HG03378 (cell line): ENCODE results near the gene DLX1.

Experiments
- ATAC-seq: cut with Tn5 transposase; IDR thresholded peaks from one replicate; pipeline ENCODE4 v1.9.1; 2021; ENCODE audit warnings: mild to moderate bottlenecking, moderate library complexity; ENCODE audit not compliant: unreplicated experiment

Gene DLX1

DNA sequence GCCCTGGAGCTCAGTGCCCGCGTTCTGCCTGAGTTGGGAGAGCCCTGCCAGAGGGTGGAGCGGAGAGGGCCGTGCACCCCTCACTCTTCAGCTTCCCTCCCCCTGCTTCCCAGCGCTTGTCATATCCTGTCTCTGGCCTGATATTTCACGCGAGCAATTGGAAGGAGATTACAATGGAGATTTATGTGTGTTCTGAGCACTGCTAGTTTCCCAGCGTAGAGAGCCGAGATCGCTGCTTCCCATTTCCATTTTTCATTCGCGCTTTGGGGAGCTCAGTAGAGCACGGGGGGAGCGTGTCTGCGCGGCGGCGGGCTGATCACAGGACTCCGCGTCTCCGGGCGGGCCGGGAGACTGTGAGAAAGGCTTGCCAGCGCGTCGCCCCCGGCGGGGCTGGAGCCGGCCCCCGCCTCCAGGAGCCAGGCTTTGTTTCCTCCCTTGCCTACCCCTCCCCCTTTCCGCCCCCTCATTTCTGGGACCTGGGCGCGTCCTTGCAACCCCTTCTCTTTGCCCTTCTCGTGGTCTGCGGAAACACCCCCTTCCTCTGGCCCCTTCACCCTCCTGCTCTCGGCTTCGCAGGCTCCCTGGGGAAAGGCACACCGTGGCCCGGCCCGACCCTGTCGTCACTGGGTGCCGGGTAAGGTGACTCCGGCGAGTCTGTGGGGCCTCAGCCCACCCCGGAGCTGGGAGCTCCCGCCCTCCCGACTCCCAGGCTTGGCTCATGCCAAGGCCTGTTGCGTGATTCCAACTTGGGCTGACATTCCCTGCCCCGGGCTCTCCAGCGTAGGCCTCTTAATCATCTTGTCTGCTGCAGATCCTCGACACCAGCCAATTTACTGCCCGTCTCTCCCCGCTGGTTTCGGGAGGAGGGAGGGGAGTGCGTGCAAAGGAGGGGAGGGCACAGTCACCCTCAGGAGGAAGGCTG lies 11.6 kb downstream of the DLX1 start:
- no peak for ATAC-seq

DNA sequence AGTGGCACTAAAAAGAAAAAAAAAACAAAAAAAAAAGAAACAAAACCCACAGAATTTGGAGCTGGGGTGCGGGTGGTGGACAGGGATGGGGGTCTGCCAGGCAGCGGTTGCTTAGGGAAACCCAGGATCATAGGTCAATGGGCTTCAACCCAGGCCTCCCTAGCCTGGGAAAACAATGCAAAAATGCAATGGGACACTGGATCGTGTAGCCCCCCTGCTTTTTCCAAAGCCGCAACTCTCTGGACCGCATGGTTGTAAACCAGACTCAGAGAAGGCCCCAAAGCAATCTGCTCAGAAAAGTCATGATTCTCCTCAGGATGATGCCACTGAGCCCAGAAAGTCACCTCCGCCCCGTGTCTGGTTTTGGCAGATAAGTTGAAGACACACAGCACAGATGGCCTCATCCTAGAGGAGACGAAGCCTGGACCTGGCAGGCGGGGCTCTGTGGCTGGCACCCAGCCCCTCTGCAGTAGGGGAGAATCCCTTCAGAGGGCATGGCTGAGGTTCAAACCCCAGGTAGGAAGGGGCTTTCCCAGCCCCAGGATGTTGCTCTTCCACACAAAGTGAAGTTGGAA lies 12.3 kb downstream of the DLX1 start:
- ATAC-seq, result no peak

DNA sequence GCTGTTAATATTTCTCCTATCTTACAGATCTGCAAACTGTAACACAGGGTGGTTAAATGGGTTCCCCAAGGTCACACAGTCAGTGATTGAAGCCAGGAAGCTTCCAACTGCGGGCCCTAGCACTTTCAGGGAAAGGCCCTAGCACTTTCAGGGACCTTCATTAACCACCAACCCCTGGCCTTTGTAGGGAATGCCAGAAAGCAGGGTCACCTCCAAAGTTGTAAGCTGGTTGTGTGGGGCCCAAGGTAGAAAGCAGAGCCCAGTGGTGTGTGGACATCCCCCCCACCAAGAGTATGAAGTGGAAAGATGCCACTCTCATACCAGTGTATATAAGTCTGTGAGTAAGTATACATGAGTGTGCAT lies 13.0 kb downstream of the DLX1 start:
- ATAC-seq, result no peak

DNA sequence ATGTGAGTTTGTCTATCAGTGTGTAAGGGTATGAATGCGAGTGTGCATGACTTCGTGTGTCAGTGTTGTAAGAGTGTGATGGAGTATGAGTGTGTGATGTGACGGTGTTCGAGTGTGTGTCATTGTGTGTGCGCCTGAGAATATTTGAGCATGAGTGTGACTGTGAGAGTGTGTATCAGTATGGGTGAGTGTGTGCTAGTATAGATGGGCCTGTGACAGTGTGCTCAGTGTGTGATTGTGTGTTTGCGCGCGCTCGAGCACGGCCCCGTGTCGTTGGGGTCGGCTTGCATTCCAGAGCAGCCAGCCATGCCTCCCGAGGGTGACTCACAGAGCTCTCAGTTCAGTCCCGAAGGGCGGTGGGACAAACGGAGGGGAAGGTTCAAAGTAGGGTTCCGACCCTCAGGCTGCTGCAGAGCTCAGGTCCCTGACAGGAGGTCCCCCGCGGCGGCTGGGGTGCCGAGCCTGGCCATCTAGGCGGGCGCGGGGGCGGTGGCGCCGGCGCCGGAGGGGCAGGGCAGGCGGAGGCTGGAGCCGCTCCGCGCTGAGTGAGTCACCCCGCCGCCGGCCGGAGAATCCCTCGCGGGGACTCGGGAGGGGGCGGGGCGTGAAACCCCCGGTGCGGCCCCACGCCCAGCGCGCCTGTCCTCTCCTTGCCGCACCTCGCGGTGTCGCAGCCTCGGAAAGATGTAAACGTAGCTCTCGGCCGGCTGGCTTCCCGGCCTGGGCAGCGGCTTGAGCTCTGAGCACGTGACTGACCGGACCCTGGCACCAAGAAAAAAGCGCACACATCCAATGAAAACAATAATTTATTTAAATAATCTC lies 13.6 kb downstream of the DLX1 start:
- no peak for ATAC-seq

DNA sequence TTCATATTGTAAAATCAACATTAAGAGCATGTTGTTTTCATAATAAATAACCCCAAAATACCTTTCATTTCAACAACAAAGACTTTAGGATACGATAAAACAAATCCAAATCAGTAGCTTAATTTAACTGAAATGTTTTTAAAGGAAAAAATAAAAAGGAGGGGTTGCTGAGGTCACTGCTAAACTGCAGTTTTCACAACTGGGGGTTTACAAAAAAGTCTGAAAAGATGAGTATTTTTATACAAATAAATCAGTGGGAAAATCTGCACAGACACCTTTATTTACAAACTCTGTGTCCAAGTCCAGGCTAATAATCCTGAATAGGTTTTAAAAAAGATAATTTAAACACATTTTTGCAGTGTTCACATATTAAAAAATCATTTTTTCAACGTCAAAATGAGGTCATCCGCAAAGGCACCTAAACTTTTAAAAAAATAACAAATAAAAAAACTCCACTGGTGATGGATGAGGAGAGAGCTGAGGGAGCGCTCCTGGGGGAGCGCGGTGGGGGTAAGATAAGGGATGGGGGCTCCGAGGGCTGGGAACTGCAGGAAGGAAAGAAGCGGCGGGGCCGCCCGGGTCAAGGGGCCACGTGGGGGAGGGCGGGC lies 14.3 kb downstream of the DLX1 start:
- ATAC-seq, result no peak

DNA sequence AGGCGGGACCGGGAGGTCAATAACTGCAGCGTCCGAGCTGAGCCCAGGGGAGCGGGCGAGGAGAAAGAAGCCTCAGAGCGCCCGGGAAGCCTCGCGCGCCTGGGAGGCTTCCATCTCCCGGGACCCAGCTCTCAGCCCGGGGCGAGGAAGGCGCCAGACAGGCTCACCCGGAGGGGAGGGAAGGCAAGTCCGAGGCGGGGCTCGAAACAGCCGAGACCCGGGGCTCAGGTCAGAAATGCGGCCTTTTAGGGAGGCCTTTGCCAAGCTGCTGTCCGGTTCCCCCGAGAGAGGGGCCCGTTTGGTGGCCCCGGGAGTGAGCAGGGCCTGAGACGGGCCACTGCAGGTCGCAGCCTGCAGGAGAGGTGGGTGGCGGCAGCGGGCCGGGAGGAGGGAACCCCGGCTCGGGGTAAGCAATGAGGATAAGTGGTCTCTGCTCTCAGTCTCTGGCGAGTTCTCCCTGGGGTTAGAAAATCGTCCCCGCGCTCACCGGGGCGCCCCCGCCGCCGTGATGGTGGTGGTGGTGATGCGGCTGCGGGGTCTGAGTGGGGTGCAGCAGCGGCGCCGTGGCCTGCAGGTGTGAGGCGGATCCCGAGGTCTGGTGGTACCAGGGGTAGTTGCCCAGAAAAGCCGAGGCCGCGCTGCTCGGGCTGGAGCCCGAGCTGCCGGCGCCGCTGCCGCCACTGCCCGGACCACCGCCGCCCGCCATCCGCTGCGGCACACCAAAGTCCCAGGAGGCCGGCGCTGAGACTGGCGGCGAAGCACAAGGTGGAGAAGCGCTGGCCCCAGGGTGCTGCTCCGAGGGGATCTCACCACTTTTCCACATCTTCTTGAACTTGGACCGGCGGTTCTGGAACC lies 15.0 kb downstream of the DLX1 start:
- ATAC-seq, result no peak

DNA sequence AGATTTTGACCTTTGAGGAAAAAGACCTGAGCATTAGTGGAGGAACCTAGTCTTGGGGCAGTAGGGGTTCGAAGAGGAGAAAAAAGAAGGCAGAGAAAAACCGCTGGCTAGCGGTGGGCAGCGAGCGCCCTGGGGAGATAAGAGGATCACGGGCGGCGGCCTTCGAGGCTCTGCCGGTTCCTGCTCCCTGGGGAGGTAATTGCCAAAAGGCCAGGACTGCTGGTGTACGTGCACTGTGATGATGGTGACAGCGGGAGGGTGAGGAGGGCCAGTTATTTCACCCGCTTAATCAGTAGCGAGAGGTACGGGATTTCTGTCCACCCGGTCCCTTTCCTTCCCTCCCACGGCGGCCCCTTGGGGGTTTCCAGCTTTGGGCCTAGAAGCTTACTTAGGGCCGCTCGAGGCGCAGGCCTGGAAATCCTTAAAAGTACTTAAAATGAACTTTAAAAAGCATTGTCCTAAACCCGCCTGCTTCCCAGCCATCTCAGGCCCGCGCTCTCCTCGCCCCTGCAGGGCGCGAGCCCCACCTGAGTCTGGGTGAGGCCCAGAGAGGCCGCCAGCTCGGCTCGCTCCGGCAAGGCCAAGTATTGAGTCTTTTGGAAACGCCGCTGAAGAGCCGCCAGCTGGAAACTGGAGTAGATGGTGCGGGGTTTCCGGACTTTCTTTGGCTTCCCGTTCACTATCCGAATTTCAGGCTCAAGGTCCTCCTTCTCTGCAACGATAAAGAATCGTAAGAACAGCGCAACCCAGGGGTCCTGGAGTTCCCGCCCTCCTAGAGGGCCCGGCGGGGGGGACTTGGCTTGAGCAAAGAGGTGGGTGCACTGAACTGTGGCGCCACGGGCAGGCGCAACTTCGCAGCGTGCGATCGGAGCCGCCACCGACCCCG lies 15.9 kb downstream of the DLX1 start:
- ATAC-seq, result no peak

DNA sequence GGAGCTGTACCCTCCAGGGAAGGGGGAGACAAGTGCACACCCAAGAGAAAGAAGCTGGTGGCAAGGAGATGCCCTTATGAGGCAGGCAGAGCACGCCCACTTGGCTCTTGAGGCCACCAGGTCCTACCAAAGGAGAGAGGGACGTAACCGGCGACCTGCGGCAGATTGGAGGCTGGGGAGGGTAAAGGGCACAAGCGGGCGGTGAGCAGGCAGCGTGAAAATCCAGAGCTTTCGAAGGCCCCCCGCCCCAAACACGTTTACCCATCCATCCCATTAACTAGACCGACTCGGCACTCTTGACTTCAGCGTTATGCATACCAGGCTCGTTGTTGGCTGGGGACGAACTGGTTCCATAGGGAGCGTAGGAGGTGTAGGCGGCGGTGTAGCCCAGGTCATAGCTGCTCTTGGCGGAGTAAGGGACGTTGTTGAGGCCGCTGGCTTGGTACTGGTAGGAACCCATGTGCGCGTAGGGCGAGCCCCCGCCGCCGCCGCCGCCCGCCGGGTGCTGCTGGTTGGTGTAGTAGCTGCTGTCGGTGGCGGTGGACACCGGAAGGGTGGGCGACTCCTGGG lies 16.6 kb downstream of the DLX1 start:
- ATAC-seq, result no peak

DNA sequence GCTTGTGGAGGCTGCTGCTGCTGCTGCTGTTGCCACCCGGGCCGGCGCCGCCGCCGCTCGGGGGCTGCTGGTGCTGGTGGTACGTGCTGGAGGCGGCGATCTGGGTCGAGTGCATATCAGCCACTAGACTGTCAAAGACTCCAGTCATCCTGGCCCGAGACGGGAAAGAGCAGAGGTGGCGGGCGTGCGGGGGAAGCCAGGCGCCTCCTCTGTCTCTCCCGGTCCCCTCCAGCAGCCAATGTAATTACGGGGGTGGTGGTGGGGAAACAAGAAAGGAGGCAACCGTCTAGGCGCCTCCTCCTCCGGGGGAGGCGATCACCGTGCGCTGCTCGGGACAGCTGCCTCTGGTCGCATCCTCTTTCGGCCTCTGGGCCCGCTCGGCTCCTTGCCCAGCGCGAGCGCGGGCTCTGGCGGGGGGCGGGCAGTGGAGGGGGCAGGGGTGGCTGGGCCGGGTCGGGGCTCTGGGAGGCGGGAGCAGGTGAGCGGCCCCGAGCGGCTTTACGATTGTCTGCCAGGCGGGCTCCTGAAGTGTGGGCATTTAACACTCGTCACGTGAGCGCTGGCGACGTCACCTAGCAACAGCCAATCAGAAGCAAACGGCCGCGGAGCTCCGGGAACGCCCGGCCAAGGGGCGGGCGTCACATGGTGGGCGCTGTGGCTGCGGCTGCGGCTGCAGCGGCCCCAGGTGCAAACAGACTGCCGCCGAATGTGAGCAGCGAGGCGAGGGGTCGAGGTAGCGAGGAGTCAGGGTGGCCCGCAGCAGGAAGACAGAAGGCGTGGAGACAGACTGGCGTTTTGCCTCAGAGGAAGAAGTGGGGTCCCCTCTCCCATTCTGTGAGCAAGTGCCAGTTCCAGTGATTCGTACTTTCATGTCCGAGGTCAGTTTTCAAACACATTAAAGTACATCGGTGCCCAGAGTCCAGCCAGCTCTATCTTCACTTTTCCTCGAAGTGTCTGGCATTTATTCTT lies 17.4 kb downstream of the DLX1 start, which contains the start of gene DLX2:
Gene DLX2, minus strand, starts transcription at position 510 of the 969 bp plus-strand sequence. Its CDS starts 362 bp downstream, at position 148.
- ATAC-seq, result peak; percentile 35

DNA sequence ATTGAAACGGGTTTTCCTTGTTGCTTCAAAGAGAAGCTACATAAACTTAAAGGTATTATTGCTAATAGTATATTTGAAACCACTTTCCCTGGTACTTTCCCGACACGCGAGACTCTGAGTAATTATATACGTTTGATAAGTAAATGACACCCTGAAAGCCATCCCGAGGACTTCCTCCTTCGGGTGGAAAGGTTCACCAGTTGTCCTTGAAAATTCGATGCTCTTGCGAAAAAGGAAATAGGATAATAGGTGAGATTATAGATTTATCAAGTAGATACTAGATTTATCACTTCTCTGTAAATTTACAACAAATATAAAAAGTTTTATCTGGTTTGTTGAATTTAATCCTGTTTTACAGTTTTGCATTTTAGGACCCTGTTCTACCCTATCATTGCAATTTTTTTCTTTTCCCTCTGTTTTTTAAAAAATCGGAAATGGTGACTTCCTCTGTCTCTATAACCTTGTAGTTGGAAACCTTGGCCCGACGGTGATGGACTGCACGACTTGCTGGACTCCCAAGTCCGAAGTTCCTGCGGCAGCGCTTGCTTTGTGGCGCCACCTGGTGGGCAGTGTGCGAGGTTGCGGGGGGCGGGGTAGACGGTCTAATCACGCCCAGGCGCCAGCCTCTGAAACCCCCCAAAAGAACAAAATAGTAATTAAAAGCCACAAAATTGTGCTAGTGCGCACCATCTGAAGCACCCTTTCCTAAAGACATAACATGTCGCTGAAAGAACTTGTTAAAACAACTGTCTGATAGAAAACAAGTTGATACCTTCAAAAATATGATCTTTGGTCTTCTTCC lies 18.4 kb downstream of the DLX1 start:
- ATAC-seq, result no peak

DNA sequence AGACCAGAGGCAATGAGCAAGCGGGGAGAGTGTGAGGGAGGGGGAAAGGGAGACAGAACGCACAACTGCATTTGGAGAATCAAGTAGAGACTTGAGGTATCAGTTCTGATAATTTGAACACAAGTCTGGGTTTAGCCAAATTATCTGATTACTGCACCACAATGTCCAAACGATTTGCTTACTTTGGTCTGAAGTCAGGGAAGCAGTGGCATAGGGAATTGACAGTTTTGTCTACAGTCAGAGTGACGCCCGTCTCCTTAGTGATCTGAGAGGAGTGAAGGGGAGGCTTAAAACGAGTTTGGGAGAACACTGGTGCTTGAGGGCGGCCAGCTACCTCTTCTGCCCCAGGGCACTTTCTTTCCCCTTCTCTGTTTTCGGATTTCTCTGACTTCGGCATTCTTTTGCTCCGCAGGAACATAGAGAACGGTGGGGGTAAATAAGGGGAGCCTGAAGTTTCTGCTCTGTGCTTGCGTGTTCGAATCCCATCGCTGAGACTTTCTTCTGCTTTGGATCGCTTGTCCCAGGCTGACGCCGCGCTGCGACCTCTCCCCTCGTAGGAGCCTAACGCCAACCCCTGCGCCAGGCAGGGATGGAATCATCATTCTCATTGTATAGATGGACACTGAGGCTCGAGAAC lies 20.3 kb downstream of the DLX1 start:
- ATAC-seq, result no peak

DNA sequence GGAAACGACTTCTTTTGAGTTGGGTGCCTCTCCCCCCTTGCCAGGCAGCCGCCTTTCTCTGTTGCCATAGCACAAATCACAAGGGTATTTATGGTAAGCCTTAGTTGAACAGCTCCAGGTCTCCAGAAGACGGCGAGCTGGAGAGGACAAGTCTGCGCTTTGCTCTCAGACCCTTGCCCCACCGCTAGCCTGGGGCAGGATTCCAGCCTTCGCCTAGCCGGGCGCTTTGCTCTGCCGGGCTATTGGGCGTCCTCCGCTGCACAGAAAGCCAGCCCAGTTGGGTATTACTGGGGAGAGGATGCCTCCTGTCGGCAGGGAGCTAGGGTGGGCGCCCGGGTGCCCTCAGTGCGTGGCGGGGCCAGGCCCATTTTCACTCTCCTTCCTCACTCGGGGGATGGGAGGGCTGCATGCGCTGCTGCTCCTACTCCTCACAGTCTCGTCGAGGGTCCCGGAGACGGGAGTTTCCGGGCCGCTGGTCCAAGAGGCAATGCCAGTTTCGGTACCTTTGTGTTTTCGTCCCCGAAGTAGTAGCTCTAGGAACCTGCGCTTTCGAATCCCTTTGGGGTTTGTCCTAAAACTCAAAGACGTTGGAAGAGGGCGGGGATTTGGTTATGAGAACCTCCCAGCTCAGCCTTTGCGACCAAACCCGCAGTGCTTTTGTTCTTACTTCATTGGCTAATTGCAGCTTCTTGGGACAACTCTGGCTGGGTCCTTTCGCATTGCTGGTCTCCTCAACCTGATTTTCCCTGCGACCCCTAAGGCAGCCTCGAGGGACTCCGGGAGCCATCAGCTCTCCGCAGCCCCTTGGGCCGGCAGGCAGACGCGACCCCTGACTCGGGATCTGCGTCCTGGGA lies 21.0 kb downstream of the DLX1 start:
- ATAC-seq, result no peak

DNA sequence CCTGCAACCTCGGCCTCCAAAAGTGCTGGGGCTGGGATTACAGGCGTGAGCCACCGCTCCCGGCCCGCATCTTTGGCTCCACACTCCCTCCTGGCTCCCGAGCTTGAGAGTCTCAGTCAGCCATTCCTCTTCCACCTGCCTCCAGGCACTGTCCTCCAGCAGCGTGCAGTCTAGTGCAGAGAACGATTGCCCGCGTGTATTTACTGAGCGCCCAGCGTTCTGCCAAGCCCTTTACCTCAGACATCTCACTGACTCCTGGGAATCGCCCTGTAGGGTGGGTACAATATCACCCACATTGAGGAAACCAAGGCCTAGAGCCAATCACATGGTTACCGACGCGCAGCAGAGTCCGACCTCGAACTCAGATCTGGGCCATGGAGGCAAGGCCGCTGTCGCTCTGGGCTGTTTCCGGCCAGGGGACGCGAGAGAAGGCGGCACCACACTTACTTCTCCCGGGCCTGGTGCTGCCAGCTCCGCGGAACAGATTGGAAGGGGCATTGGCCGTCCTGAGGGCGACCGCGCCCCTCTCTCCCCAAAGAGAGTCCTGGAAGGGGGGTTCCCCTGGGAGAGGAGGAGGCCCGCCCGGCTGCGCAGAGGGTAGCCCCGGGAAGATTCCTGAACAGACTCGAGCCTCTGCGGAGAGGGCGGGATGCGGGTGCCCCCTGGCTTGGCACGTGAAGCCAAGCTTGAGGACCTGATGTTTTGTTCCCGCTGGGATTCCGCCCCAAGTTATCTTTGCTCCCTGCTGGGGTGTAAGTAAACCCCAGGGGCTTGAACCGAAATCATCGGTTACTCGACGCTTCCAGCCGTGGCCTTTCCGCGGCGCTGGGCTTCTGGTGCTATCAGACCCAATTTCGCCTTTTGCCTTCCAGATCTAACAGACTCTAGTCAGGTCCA lies 22.6 kb downstream of the DLX1 start:
- no peak for ATAC-seq

DNA sequence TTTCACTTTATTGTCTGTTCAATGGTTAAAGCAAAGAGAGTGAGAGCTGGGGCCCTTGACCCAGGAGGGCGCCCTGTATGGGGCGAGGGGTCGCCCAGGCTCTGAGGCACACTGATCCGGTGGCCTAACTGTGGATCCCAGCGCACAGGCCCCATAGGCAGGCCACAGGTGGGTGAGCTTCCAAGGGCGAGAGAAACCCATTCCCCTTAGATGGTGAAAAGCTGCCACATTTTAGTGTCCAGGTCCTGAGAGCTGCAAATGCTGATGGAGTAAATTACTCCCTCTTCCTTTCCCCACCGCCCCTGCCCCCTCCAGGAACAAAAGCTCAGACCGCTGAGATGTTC lies 23.3 kb downstream of the DLX1 start:
- no peak for ATAC-seq
